ENCODE measurements around the gene LINGO3. TPM values are rescaled to one million over a fixed set of nuclear protein-coding genes. Genes with fewer than 3 reads are reported as not detected.

Gene LINGO3
- total and polyA plus RNA-seq, 2 of the 4 experiments (the other 2 are of a cell fraction): not detected

- H2BK5ac ChIP-seq (ENCODE audit: low read depth, low read length, poor library complexity, severe bottlenecking): peak overlapping the region; percentile 59
- peaks cover under 1 to 29% of the 10 kb centered on the region in 2 experiments; a peak in 3 of 4 replicates for H3K79me1 ChIP-seq (ENCODE audit: low read depth in 1 of 2, low read length in 2 of 2)
- H3K9me1 ChIP-seq (ENCODE audit: insufficient read depth, low read length): no peaks in the 10 kb centered on the region; the same call in 1 of the 2 replicates
- DNase-seq (no peak), ATAC-seq (ENCODE audit: low read depth) (no peak)
- peak overlapping the region; percentile 52; the same call in 1 of the 2 replicates for H4K91ac ChIP-seq (ENCODE audit: insufficient read depth, low read depth, low read length)
- BruUV-seq (replicated peaks): no TSS peak
- WGBS, 2 experiments (ENCODE audit: extremely low coverage in 2 of 2, insufficient read length in 1 of 2): 0% methylated on average over 15 of the region's 19 CpGs; no CpG with 5 or more reads in 1 of the 2 experiments
- H2AK5ac ChIP-seq (ENCODE audit: low read depth, low read length): peak overlapping the region; percentile 73; the same call in 1 of the 2 replicates
- peak overlapping the region; percentile 84 for H3K4ac ChIP-seq (ENCODE audit: low read depth, low read length)
- no peaks in the 10 kb centered on the region for H3K27me3 ChIP-seq (ENCODE audit: control insufficient read depth, insufficient read depth, low read length)
- peak overlapping the region; percentile 91 for H4K5ac ChIP-seq (ENCODE audit: low read depth, low read length)
- H3K36me3 ChIP-seq (ENCODE audit: control insufficient read depth, insufficient read depth, low read length): peaks cover 19% of the 10 kb centered on the region
- H3K9ac ChIP-seq (ENCODE audit: low read depth, low read length): peak overlapping the region; percentile 57; the same call in 1 of the 2 replicates
- H2AK9ac ChIP-seq (replicated peaks; ENCODE audit: low read depth, low read length, poor library complexity): peak overlapping the region; percentile 88
- peak overlapping the region; percentile 56; the same call in 1 of the 2 replicates for H3K23ac ChIP-seq (ENCODE audit: low read depth, low read length)
- TF ChIP-seq CHD1 (IDR thresholded peaks at IDR 0.05; ENCODE audit: low read depth, low read length): no peak
- TF ChIP-seq POLR2A (IDR thresholded peaks at IDR 0.05; ENCODE audit: low read depth, low read length): no peak
- no peak for TF ChIP-seq BHLHE40 (IDR thresholded peaks at IDR 0.05; ENCODE audit: low read depth, low read length)
- no peak for TF ChIP-seq USF2 (IDR thresholded peaks at IDR 0.05; ENCODE audit: low read depth, low read length)
- no peak for TF ChIP-seq MXI1 (IDR thresholded peaks at IDR 0.05; ENCODE audit: borderline replicate concordance, low read depth, low read length)
- TF ChIP-seq MAZ (IDR thresholded peaks at IDR 0.05; ENCODE audit: borderline replicate concordance, low read depth, low read length): no peak
- no peak for TF ChIP-seq ELK1 (IDR thresholded peaks at IDR 0.05; ENCODE audit: borderline replicate concordance, low read depth, low read length)
- TF ChIP-seq CTCF (conservative IDR thresholded peaks at IDR 0.05; ENCODE audit: low read depth, low read length): no peak
- no peaks in the 10 kb centered on the region for H3K9me3 ChIP-seq (ENCODE audit: control insufficient read depth, insufficient read depth, low read length)
- no peak overlapping the region for H2BK120ac ChIP-seq (ENCODE audit: low read depth, low read length)
- peaks cover 14% of the 10 kb centered on the region for H3K4me1 ChIP-seq (ENCODE audit: control insufficient read depth, insufficient read depth, low read length)
- ChIA-PET CTCF (no interaction called here), POLR2A (ENCODE audit: unreplicated experiment) (no interaction called here)
- peak overlapping the region; percentile 48; the same call in 1 of the 3 replicates for H2BK15ac ChIP-seq (ENCODE audit: low read depth, low read length)
- intact Hi-C loops (cut with micrococcal nuclease) (no loop called here), dilution Hi-C loops (cut with HindIII; ENCODE audit: low sequenced_read_pairs, unreplicated experiment) (no loop called here), in situ Hi-C loops (cut with MboI; ENCODE audit: low sequenced_read_pairs) (no loop called here)
- peak overlapping the region; percentile 93 for H3K14ac ChIP-seq (replicated peaks; ENCODE audit: low read depth, low read length)
- H2BK20ac ChIP-seq (ENCODE audit: low read depth, low read length): no peak overlapping the region
- H3K18ac ChIP-seq (ENCODE audit: low read depth, low read length): peak overlapping the region; percentile 54; the same call in 1 of the 2 replicates
- H2AFZ ChIP-seq (replicated peaks; ENCODE audit: low read length, poor library complexity): peak overlapping the region; percentile 96
- no peak overlapping the region; the same call in 1 of the 2 replicates for H3K56ac ChIP-seq (ENCODE audit: extremely low read depth, insufficient read depth, low read length)
- peak overlapping the region; percentile 72 for H3K4me3 ChIP-seq (ENCODE audit: insufficient read depth, low read depth, low read length)
- peak overlapping the region; percentile 64; the same call in 1 of the 2 replicates for H3K4me2 ChIP-seq (ENCODE audit: low read depth, low read length)
- peaks cover 46% of the 10 kb centered on the region for H4K20me1 ChIP-seq (ENCODE audit: insufficient read depth, low read length)
- peak overlapping the region; percentile 69 for H3K27ac ChIP-seq (ENCODE audit: insufficient read depth, low read length)
- peak overlapping the region; percentile 56 to 95 for H4K8ac ChIP-seq (ENCODE audit: low read depth in 2 of 2, low read length in 2 of 2)
These were observed 39.1 kb downstream of the LINGO3 start for GRCh38 chr19:2268861-2269243.
